C4-2B (cell line): ENCODE results near the gene DGKB.

Source experiments
- H3K27ac ChIP-seq: fragments of 450-650 bp; 2 replicates; pipeline ENCODE4 v1.5.1; 2017
- CTCF ChIP-seq: fragments of 450-650 bp; conservative IDR thresholded peaks from 2 replicates; pipeline ENCODE4 v1.5.1; 2017; ENCODE audit warnings: mild to moderate bottlenecking
- ZFX ChIP-seq: fragments of 450-650 bp; IDR thresholded peaks from 2 replicates; pipeline ENCODE4 v1.6.1; 2017

The DGKB gene

GRCh38 chr7:14271441-14271840, 631.1 kb downstream of the DGKB start:
- no peak overlapping the region for H3K27ac ChIP-seq
- TF ChIP-seq ZFX, result no peak
- no peak for TF ChIP-seq CTCF

- no peak overlapping the region for H3K27ac ChIP-seq
- no peak for TF ChIP-seq CTCF
- TF ChIP-seq ZFX, result no peak
Observed at GRCh38 chr7:14270099-14270498, 632.5 kb downstream of the DGKB start.

GRCh38 chr7:14260011-14260410, 642.5 kb downstream of the DGKB start:
- no peak for TF ChIP-seq ZFX
- no peak for TF ChIP-seq CTCF
- no peak overlapping the region for H3K27ac ChIP-seq

- no peak overlapping the region for H3K27ac ChIP-seq
- TF ChIP-seq CTCF, result no peak
- TF ChIP-seq ZFX, result no peak
Observed at GRCh38 chr7:14258861-14259260, 643.7 kb downstream of the DGKB start.

GRCh38 chr7:14258441-14258840, 644.1 kb downstream of the DGKB start:
- no peak overlapping the region for H3K27ac ChIP-seq
- TF ChIP-seq ZFX, result no peak
- no peak for TF ChIP-seq CTCF

- TF ChIP-seq CTCF, result no peak
- no peak for TF ChIP-seq ZFX
Observed at GRCh38 chr7:14252458-14252857, 650.1 kb downstream of the DGKB start.

GRCh38 chr7:14242175-14242574, 660.4 kb downstream of the DGKB start:
- H3K27ac ChIP-seq, result no peak overlapping the region
- no peak for TF ChIP-seq ZFX
- no peak for TF ChIP-seq CTCF

More at GRCh38 chr7:14252458-14252857, 650.1 kb downstream of the DGKB start:
- no peak overlapping the region for H3K27ac ChIP-seq
